Measurements from ENCODE around the gene EXOSC7.
"Not testable (repeated sequence)": the region's sequence is repeated elsewhere in the genome, so short reads cannot be mapped to it uniquely, and the experiment has no call there.

EXOSC7 gene

GRCh38 chr3:44976002-44976815 lies at the start of gene EXOSC7, which contains the start of gene ZDHHC3:
Gene EXOSC7 (plus strand): TSS chr3:44976244. CDS start chr3:44976278, 34 bp downstream.
Gene ZDHHC3 (minus strand): TSS chr3:44976174. CDS start chr3:44959436, 16,738 bp downstream.
- peak; percentile 85 to 87 for DNase-seq

- DNase-seq: no peak
Measured at GRCh38 chr3:44926921-44927320, 49.1 kb upstream of the EXOSC7 start.

- no peak for DNase-seq
Measured at GRCh38 chr3:44927371-44927770, 48.7 kb upstream of the EXOSC7 start.

- no peak for DNase-seq
Measured at GRCh38 chr3:44929782-44930181, 46.3 kb upstream of the EXOSC7 start.

- DNase-seq: no peak
Measured at GRCh38 chr3:44930911-44931310, 45.1 kb upstream of the EXOSC7 start.

GRCh38 chr3:44931791-44932190 lies 44.3 kb upstream of the EXOSC7 start:
- DNase-seq: no peak

- DNase-seq: no peak
Measured at GRCh38 chr3:44932271-44932670, 43.8 kb upstream of the EXOSC7 start.

GRCh38 chr3:44932986-44933944 lies 42.8 kb upstream of the EXOSC7 start:
- DNase-seq: no peak

- no peak for DNase-seq
Measured at GRCh38 chr3:44939581-44940036, 36.4 kb upstream of the EXOSC7 start.

- DNase-seq: no peak
Measured at GRCh38 chr3:44942202-44942921, 33.7 kb upstream of the EXOSC7 start.

GRCh38 chr3:44948239-44948638 lies 27.8 kb upstream of the EXOSC7 start:
- DNase-seq: no peak

- not testable (repeated sequence) for DNase-seq
Measured at GRCh38 chr3:44949770-44950169, 26.3 kb upstream of the EXOSC7 start.

GRCh38 chr3:44950275-44950734 lies 25.7 kb upstream of the EXOSC7 start:
- no peak for DNase-seq

- DNase-seq: no peak
Measured at GRCh38 chr3:44952689-44953088, 23.4 kb upstream of the EXOSC7 start.

- no peak for DNase-seq
Measured at GRCh38 chr3:44954304-44954703, 21.7 kb upstream of the EXOSC7 start.

GRCh38 chr3:44954962-44955361 lies 21.1 kb upstream of the EXOSC7 start:
- no peak for DNase-seq

GRCh38 chr3:44955917-44956316 lies 20.1 kb upstream of the EXOSC7 start:
- DNase-seq: no peak

GRCh38 chr3:44957986-44958385 lies 18.1 kb upstream of the EXOSC7 start:
- DNase-seq: no peak

- no peak for DNase-seq
Measured at GRCh38 chr3:44958386-44958785, 17.7 kb upstream of the EXOSC7 start.

GRCh38 chr3:44960387-44961026 lies 15.5 kb upstream of the EXOSC7 start:
- no peak for DNase-seq

- no peak for DNase-seq
Measured at GRCh38 chr3:44961888-44962287, 14.2 kb upstream of the EXOSC7 start.

Measured in stimulated activated CD4-positive, alpha-beta T cell treated with anti-CD3 and anti-CD28 coated beads, Interleukin-4, amount 100 ng/mL, for 4 hours (primary cell).